Transverse colon (tissue), 4 donors: Measurements from ENCODE around the gene RSPO4.

Experiments
- EP300 ChIP-seq: sonication (generic); formaldehyde crosslinking; IDR thresholded peaks from one replicate; pipeline ENCODE4 v1.6.1; 2017; ENCODE audit warnings: antibody characterized with exemption, low read depth
- POLR2A ChIP-seq: fragments of 450-650 bp; IDR thresholded peaks from one replicate; pipeline ENCODE4 v1.6.1; 2016; ENCODE audit warnings: antibody characterized with exemption, mild to moderate bottlenecking, moderate library complexity
- POLR2AphosphoS5 ChIP-seq, 3 donors: sonication (generic); formaldehyde crosslinking; IDR thresholded peaks; one replicate each; pipeline ENCODE4 v1.6.1; 2016; ENCODE audit warnings: antibody characterized with exemption in 3 of 3
- TF ChIP-seq, protein P1 (sequence below), 5 experiments: fragments of 200-600 bp in 3 of 5; fragments of 450-650 bp in 2 of 5; sonication (generic) in 3 of 5; IDR thresholded peaks; 1 replicate in 2 of 5; 2 replicates in 3 of 5; pipeline ENCODE4 v1.5.1; 2016 to 2017; ENCODE audit warnings: antibody characterized with exemption in 5 of 5, inconsistent platforms in 3 of 5, mild to moderate bottlenecking in 2 of 5, moderate library complexity in 1 of 5

DNA sequence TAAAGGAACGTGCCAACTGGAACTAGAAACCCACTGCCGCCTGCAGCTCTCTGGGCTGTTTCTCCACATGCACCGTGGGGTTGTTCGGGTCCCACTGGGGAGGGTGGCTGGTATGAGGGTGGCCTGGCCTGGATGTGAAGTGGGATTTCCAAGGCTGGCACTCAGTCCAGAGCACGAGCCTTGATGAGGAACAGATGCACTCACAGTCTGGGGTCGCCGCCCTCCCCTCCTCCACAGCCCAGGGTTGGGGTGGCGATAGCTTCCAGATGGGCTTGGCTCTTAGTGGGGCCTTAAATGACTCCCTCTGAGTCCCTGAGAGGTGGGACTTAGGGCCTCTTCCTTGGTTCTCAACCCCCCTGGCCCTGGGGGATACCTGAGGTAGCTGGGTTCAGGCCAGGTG, 55.3 kb downstream of the RSPO4 start:
- TF ChIP-seq POLR2A (no peak), POLR2AphosphoS5 (IDR thresholded peaks at IDR 0.05) (no peak), EP300 (no peak)
- TF ChIP-seq, protein P1, sequence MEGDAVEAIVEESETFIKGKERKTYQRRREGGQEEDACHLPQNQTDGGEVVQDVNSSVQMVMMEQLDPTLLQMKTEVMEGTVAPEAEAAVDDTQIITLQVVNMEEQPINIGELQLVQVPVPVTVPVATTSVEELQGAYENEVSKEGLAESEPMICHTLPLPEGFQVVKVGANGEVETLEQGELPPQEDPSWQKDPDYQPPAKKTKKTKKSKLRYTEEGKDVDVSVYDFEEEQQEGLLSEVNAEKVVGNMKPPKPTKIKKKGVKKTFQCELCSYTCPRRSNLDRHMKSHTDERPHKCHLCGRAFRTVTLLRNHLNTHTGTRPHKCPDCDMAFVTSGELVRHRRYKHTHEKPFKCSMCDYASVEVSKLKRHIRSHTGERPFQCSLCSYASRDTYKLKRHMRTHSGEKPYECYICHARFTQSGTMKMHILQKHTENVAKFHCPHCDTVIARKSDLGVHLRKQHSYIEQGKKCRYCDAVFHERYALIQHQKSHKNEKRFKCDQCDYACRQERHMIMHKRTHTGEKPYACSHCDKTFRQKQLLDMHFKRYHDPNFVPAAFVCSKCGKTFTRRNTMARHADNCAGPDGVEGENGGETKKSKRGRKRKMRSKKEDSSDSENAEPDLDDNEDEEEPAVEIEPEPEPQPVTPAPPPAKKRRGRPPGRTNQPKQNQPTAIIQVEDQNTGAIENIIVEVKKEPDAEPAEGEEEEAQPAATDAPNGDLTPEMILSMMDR (IDR thresholded peaks at IDR 0.05): no peak
